ENCODE data around the gene TNXB. TPM values are rescaled to one million over a fixed set of nuclear protein-coding genes. Genes with fewer than 3 reads are reported as not detected.
"Not testable (repeated sequence)": the region's sequence is repeated elsewhere in the genome, so short reads cannot be mapped to it uniquely, and the experiment has no call there.

Gene TNXB
- total RNA-seq, 2 donors from 2014 or later, result 4.0 to 9.3 TPM

GRCh38 chr6:32147401-32148132 lies 38.4 kb upstream of the TNXB start:
- Mint-ChIP-seq H3K27ac (no peak overlapping the region), H3K36me3 (ENCODE audit: low read depth) (no peaks in the 10 kb centered on the region), H3K9me3 (no peaks in the 10 kb centered on the region), H3K4me3 (no peak overlapping the region), H3K27me3 (ENCODE audit: insufficient read depth) (peaks cover 27% of the 10 kb centered on the region), H3K4me1 (peaks cover 49% of the 10 kb centered on the region)
- Histone ChIP-seq H3K9me3 (ENCODE audit: control insufficient read depth, low read length) (no peaks in the 10 kb centered on the region), H3K36me3 (ENCODE audit: control insufficient read depth, insufficient read depth, low read length) (no peaks in the 10 kb centered on the region), H3K4me1 (ENCODE audit: control insufficient read depth, insufficient read depth, low read length) (peaks cover 9% of the 10 kb centered on the region), H3K27ac (ENCODE audit: low read depth, low read length) (no peak overlapping the region), H3K9ac (ENCODE audit: extremely low read depth, low read length, poor library complexity, severe bottlenecking) (no peak overlapping the region), H3K4me3 (ENCODE audit: low read length) (no peak overlapping the region), H3K27me3 (ENCODE audit: control insufficient read depth, insufficient read depth, low read length, poor library complexity, severe bottlenecking) (no peaks in the 10 kb centered on the region)
- TF ChIP-seq CTCF (conservative IDR thresholded peaks at IDR 0.05), result no peak
- no peak for DNase-seq
- 87 to 88% methylated on average over 2 to 4 of the region's 4 CpGs for WGBS, 2 experiments (ENCODE audit: insufficient coverage in 1 of 2, insufficient read length in 1 of 2)

- peak; percentile 61 for DNase-seq
- Mint-ChIP-seq H3K4me3 (peak overlapping the region; percentile 2), H3K27me3 (ENCODE audit: insufficient read depth) (peaks cover 24% of the 10 kb centered on the region)
Observed at GRCh38 chr6:32146687-32147086, 37.5 kb upstream of the TNXB start.

GRCh38 chr6:32146287-32146686 lies 37.1 kb upstream of the TNXB start:
- Histone ChIP-seq H3K9ac (ENCODE audit: extremely low read depth, low read length, poor library complexity, severe bottlenecking) (peak overlapping the region; percentile 45), H3K9me3 (ENCODE audit: control insufficient read depth, low read length) (no peaks in the 10 kb centered on the region), H3K27me3 (ENCODE audit: control insufficient read depth, insufficient read depth, low read length, poor library complexity, severe bottlenecking) (no peaks in the 10 kb centered on the region), H3K4me1 (ENCODE audit: control insufficient read depth, insufficient read depth, low read length) (peaks cover 3% of the 10 kb centered on the region), H3K27ac (ENCODE audit: low read depth, low read length) (no peak overlapping the region), H3K4me3 (ENCODE audit: low read length) (peak overlapping the region; percentile 50), H3K36me3 (ENCODE audit: control insufficient read depth, insufficient read depth, low read length) (no peaks in the 10 kb centered on the region)
- peak overlapping the region; percentile 2 for H3K4me3 Mint-ChIP-seq
- H3K36me3 Mint-ChIP-seq (ENCODE audit: low read depth), result no peaks in the 10 kb centered on the region
- H3K4me1 Mint-ChIP-seq, result peaks cover 50% of the 10 kb centered on the region
- H3K9me3 Mint-ChIP-seq, result no peaks in the 10 kb centered on the region
- WGBS, 2 experiments (ENCODE audit: insufficient coverage in 1 of 2, insufficient read length in 1 of 2), result 64 to 100% methylated on average over 1 of the region's 1 CpG
- H3K27me3 Mint-ChIP-seq (ENCODE audit: insufficient read depth), result peaks cover 22% of the 10 kb centered on the region
- no peak for TF ChIP-seq CTCF (conservative IDR thresholded peaks at IDR 0.05)
- DNase-seq, result no peak
- peak overlapping the region; percentile 87 for H3K27ac Mint-ChIP-seq

More at GRCh38 chr6:32146687-32147086, 37.5 kb upstream of the TNXB start:
- WGBS, 2 experiments (ENCODE audit: insufficient coverage in 1 of 2, insufficient read length in 1 of 2), result 40 to 55% methylated on average over 4 of the region's 4 CpGs
- Histone ChIP-seq H3K27me3 (ENCODE audit: control insufficient read depth, insufficient read depth, low read length, poor library complexity, severe bottlenecking) (no peaks in the 10 kb centered on the region), H3K4me3 (ENCODE audit: low read length) (peak overlapping the region; percentile 50), H3K9me3 (ENCODE audit: control insufficient read depth, low read length) (no peaks in the 10 kb centered on the region), H3K27ac (ENCODE audit: low read depth, low read length) (no peak overlapping the region), H3K36me3 (ENCODE audit: control insufficient read depth, insufficient read depth, low read length) (no peaks in the 10 kb centered on the region), H3K4me1 (ENCODE audit: control insufficient read depth, insufficient read depth, low read length) (peaks cover 3% of the 10 kb centered on the region), H3K9ac (ENCODE audit: extremely low read depth, low read length, poor library complexity, severe bottlenecking) (peak overlapping the region; percentile 45)
- no peaks in the 10 kb centered on the region for H3K9me3 Mint-ChIP-seq
- peaks cover 49% of the 10 kb centered on the region for H3K4me1 Mint-ChIP-seq
- no peak for TF ChIP-seq CTCF (conservative IDR thresholded peaks at IDR 0.05)
- H3K36me3 Mint-ChIP-seq (ENCODE audit: low read depth), result no peaks in the 10 kb centered on the region
- peak overlapping the region; percentile 87 for H3K27ac Mint-ChIP-seq

- H3K27me3 Mint-ChIP-seq (ENCODE audit: insufficient read depth); H3K36me3 Mint-ChIP-seq (ENCODE audit: low read depth); DNase-seq; H3K27ac ChIP-seq (ENCODE audit: low read depth, low read length); H3K27ac Mint-ChIP-seq; H3K9me3 ChIP-seq (ENCODE audit: control insufficient read depth, low read length); H3K4me3 Mint-ChIP-seq; H3K9me3 Mint-ChIP-seq; H3K4me3 ChIP-seq (ENCODE audit: low read length); H3K36me3 ChIP-seq (ENCODE audit: control insufficient read depth, insufficient read depth, low read length); H3K27me3 ChIP-seq (ENCODE audit: control insufficient read depth, insufficient read depth, low read length, poor library complexity, severe bottlenecking); H3K9ac ChIP-seq (ENCODE audit: extremely low read depth, low read length, poor library complexity, severe bottlenecking): not testable (repeated sequence)
- H3K4me1 ChIP-seq (ENCODE audit: control insufficient read depth, insufficient read depth, low read length), result peaks cover 11% of the 10 kb centered on the region
- peaks cover 44% of the 10 kb centered on the region for H3K4me1 Mint-ChIP-seq
- 86 to 95% methylated on average over 3 to 7 of the region's 7 CpGs for WGBS, 2 experiments (ENCODE audit: insufficient coverage in 1 of 2, insufficient read length in 1 of 2)
Observed at GRCh38 chr6:32144238-32144637, 35.1 kb upstream of the TNXB start.

Data from endodermal cell (in vitro differentiated cells).